Epithelial cell of umbilical artery (primary cell): ENCODE results near the gene SERPINB8. TPM values are rescaled to one million over a fixed set of nuclear protein-coding genes. Genes with fewer than 3 reads are reported as not detected.

Experiments
- total RNA-seq: library from RNA; depleted of rRNA; stranded (reverse); fragments of >200 nt; gene quantifications from 2 replicates; pipeline ENCODE4 v1.2.3, GENCODE V29; 2014

Gene SERPINB8
- 29.9 and 33.1 TPM in 2 replicates for total RNA-seq

GRCh38 chr18:63969942-63970808 is at the start of gene SERPINB8:
SERPINB8 (plus strand) TSS chr18:63970081; CDS start chr18:63978309, 8,228 bp downstream.

GRCh38 chr18:63949068-63949737 is 20.7 kb upstream of the SERPINB8 start, which contains the start of gene HMSD:
HMSD (plus strand) TSS chr18:63949301; CDS start chr18:63953456, 4,155 bp downstream.

Other genes with a start within 250 kb of the SERPINB8 start
- under 0.01 and 0.30 TPM in 2 replicates for gene SERPINB7, start 194.7 kb upstream of the SERPINB8 start, total RNA-seq
- 2.6 and 6.2 TPM in 2 replicates for gene SERPINB2, start 82.4 kb upstream of the SERPINB8 start, total RNA-seq
- 0.32 TPM in 1 of 2 replicates, not detected in the other for gene SERPINB10, start 62.1 kb upstream of the SERPINB8 start, total RNA-seq
- gene HMSD, start 20.8 kb upstream of the SERPINB8 start, total RNA-seq: 0.15 and 0.65 TPM in 2 replicates
- gene LINC00305, start 179.0 kb downstream of the SERPINB8 start, total RNA-seq: not detected in 2 replicates